ENCODE data around the gene PLCH1. TPM values are rescaled to one million over a fixed set of nuclear protein-coding genes. Genes with fewer than 3 reads are reported as not detected.

Gene PLCH1
- total and polyA plus RNA-seq, 2 of the 13 experiments (the other 11 are each of a cell fraction or from before 2014, with no cell fraction given): 2.0 to 3.0 TPM

- POLR2A ChIA-PET: no interaction called here
- Histone ChIP-seq H3K27me3 (ENCODE audit: control insufficient read depth in 1 of 2, insufficient read depth in 2 of 2, low read length in 2 of 2) (no peaks in the 10 kb centered on the region), H3K36me3 (replicated peaks in 1 of 2; ENCODE audit: control insufficient read depth in 1 of 2, insufficient read depth in 2 of 2, low read length in 2 of 2) (0 out of 5 replicates have a peak, but pooled peaks cover 0 to 2% of the 10 kb centered on the region in 2 experiments), H3K4me2 (ENCODE audit: low read depth, low read length) (no peak overlapping the region), H3K4me1 (ENCODE audit: insufficient read depth, low read length) (no peaks in the 10 kb centered on the region), H3K9ac (ENCODE audit: insufficient read depth, low read depth, low read length) (no peak overlapping the region), H4K20me1 (ENCODE audit: insufficient read depth, low read length) (no peaks in the 10 kb centered on the region), H3K4me3 (replicated peaks in 1 of 3; ENCODE audit: insufficient read depth in 1 of 3, low read depth in 2 of 3, low read length in 3 of 3) (no peak overlapping the region), H3K9me3 (ENCODE audit: low read length) (no peaks in the 10 kb centered on the region), H3K79me2 (ENCODE audit: insufficient read depth, low read length) (no peaks in the 10 kb centered on the region), H3K27ac (ENCODE audit: extremely low read length, insufficient read depth, low read length) (no peak overlapping the region), H2AFZ (ENCODE audit: low read length) (no peak overlapping the region)
- no peak for DNase-seq (ENCODE audit: low spot score)
- no TSS peak for BruUV-seq (replicated peaks)
- in situ Hi-C loops (cut with HindIII; ENCODE audit: extremely low pct_ligation_motif_present, low pct_unique_long_range_greater_than_20kb) (no loop called here), intact Hi-C loops (cut with micrococcal nuclease; ENCODE audit: unreplicated experiment) (no loop called here)
- no peak for ATAC-seq
- FAIRE-seq: no peak
- TF ChIP-seq ZNF670 (CRISPR knock-in tag; IDR thresholded peaks at IDR 0.05; ENCODE audit: borderline replicate concordance) (no peak), ZNF629 (CRISPR knock-in tag; conservative IDR thresholded peaks at IDR 0.05) (no peak), IRF1 (CRISPR knock-in tag; IDR thresholded peaks at IDR 0.05; ENCODE audit: low read depth) (no peak), ZFP37 (CRISPR knock-in tag; IDR thresholded peaks at IDR 0.05; ENCODE audit: borderline replicate concordance) (no peak), DMTF1 (CRISPR knock-in tag; IDR thresholded peaks at IDR 0.05) (no peak), SALL2 (CRISPR knock-in tag; IDR thresholded peaks at IDR 0.05) (no peak), THYN1 (CRISPR knock-in tag; IDR thresholded peaks at IDR 0.05; ENCODE audit: borderline replicate concordance, low read depth) (no peak), LCORL (IDR thresholded peaks at IDR 0.05) (peak; percentile 82), LCORL (CRISPR knock-in tag; IDR thresholded peaks at IDR 0.05) (no peak)
- CTCF ChIA-PET (ENCODE audit: low intra/inter-chr PET ratio, low total read pairs): no interaction called here
- 76% methylated on average over 2 of the region's 2 CpGs for WGBS (ENCODE audit: low lambda C conversion rate)
These were observed 14.0 kb downstream of the PLCH1 start for GRCh38 chr3:155730843-155731242.

All from HepG2 (cell line).